ENCODE measurements around the gene RERGL.
"Not testable (repeated sequence)": the region's sequence is repeated elsewhere in the genome, so short reads cannot be mapped to it uniquely, and the experiment has no call there.

Gene RERGL

GRCh38 chr12:18045446-18045992 is 44.5 kb downstream of the RERGL start:
- H3K4me3 ChIP-seq (ENCODE audit: low read length) = no peak overlapping the region
- DNase-seq (ENCODE audit: low read depth, low spot score) = no peak

- not testable (repeated sequence) for H3K4me3 ChIP-seq (ENCODE audit: low read length)
These were observed 49.8 kb downstream of the RERGL start for GRCh38 chr12:18040060-18040742.

More at GRCh38 chr12:18040060-18040742, 49.8 kb downstream of the RERGL start:
- not testable (repeated sequence) for DNase-seq (ENCODE audit: low read depth, low spot score)

Measured in Jurkat, Clone E6-1 (cell line).